Brain microvascular endothelial cell (primary cell): ENCODE measurements around the gene MKNK1.

Source experiments
- DNase-seq: peaks from one replicate; pipeline ENCODE4 v3.0.0-alpha.2; 2020
- H3K27ac ChIP-seq: fragments of 250-450 bp; sonication (Bioruptor Pico); 2 replicates; pipeline ENCODE4 v1.5.1; 2020; ENCODE audit warnings: mild to moderate bottlenecking, moderate library complexity
- H3K27me3 ChIP-seq: fragments of 250-450 bp; sonication (Bioruptor Pico); replicated peaks from 2 replicates; pipeline ENCODE4 v1.5.1; 2020; ENCODE audit warnings: mild to moderate bottlenecking
- H3K36me3 ChIP-seq: fragments of 250-450 bp; sonication (Bioruptor Pico); replicated peaks from 2 replicates; pipeline ENCODE4 v1.5.1; 2020; ENCODE audit warnings: mild to moderate bottlenecking
- H3K4me3 ChIP-seq: 2 replicates; pipeline ENCODE4 v1.5.1; 2011; ENCODE audit warnings: low read depth, mild to moderate bottlenecking, control low read depth, low read length, moderate library complexity
- in situ Hi-C: cut with HindIII; loops from 2 replicates; pipeline ENCODE4 v1.10.0; 2017; ENCODE audit warnings: low sequenced_read_pairs, low pct_ligation_motif_present
- TF ChIP-seq, protein P1 (sequence below): IDR thresholded peaks from 2 replicates; pipeline ENCODE4 v1.5.1; 2011; ENCODE audit warnings: low read depth, mild to moderate bottlenecking, moderate library complexity, low read length, control low read depth, inconsistent platforms; ENCODE audit errors: missing control alignments

Gene MKNK1

DNA sequence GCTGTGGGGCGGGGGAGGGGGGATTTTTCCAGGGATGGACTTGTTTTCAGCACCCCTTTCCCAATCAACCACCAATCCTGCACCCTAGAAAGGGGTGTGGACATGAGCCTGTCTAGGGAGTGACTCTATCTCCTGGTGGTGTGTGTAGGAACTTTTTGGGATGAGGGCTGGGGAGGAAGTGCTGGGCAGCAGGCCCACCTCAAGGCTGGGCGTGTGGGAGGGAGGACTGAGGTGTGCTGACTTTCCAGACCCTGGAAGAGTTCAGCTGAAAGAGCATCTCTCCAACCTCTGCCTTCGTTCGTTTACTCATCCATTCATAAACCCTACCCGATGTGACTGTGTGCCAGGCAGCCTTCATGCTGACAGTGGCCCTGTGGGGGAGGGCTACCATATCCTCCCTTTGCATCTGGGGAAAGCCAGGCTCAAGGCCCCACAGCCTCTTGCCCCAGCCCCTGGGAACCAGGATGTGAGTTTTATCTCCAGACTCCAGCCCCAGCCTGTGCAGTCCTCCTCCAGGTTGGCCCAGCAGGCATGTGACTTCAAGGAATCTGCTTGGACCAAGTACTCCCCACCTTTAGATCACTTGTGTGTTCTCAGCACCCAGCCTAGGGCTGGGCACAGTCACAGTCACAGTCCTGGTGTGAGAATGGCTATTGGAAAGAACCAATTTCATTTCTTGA lies 59.4 kb downstream of the MKNK1 start:
- TF ChIP-seq, protein P1, sequence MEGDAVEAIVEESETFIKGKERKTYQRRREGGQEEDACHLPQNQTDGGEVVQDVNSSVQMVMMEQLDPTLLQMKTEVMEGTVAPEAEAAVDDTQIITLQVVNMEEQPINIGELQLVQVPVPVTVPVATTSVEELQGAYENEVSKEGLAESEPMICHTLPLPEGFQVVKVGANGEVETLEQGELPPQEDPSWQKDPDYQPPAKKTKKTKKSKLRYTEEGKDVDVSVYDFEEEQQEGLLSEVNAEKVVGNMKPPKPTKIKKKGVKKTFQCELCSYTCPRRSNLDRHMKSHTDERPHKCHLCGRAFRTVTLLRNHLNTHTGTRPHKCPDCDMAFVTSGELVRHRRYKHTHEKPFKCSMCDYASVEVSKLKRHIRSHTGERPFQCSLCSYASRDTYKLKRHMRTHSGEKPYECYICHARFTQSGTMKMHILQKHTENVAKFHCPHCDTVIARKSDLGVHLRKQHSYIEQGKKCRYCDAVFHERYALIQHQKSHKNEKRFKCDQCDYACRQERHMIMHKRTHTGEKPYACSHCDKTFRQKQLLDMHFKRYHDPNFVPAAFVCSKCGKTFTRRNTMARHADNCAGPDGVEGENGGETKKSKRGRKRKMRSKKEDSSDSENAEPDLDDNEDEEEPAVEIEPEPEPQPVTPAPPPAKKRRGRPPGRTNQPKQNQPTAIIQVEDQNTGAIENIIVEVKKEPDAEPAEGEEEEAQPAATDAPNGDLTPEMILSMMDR = no peak
- no peak overlapping the region for H3K4me3 ChIP-seq
- no peaks in the 10 kb centered on the region for H3K36me3 ChIP-seq
- no peak for DNase-seq
- peaks cover 48% of the 10 kb centered on the region for H3K27me3 ChIP-seq
- in situ Hi-C loops = no loop called here
- H3K27ac ChIP-seq = no peak overlapping the region

DNA sequence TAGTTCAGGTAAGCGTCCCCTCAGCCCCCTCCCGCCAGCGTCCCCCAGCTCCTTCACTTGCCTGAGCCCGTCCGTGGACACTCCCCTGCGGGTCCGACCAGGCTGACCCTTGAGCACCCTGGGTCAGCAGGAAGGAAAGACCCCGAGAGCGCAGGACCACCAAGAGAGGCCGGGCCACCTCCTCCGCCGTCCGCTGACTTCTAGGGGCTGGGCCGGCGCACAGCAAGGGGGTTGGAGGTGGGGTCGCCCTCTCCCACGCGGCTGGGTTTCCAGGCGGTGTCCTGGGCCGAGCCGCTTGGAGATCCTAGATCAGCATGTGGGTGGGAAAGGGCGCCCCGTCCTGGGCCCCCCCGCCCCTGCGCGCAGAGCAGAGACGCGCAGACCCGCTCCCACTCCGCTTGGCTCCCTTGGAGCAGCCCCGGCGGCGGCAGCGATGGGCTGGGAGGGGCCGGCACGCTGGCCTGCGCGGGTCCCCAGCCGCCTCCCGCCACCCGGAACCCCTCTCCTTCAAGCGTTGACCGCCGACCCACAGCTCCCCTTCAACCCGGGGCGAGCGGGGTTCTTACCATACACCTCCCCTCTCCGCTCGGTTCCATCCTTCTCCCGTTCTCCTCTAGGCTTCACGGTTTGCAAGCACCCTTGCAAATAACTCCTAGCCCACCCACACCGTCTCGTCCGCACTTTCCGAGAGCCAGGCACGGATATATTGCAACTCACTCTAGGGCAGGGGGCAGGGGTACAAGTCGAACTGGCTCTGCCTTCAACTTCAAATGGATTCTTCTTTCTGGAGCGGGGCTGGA lies 60.1 kb downstream of the MKNK1 start:
- DNase-seq = no peak
- no peak overlapping the region for H3K27ac ChIP-seq
- in situ Hi-C loops = no loop called here
- no peaks in the 10 kb centered on the region for H3K36me3 ChIP-seq
- no peak overlapping the region for H3K4me3 ChIP-seq
- peaks cover 48% of the 10 kb centered on the region for H3K27me3 ChIP-seq
- TF ChIP-seq, protein P1 = no peak

DNA sequence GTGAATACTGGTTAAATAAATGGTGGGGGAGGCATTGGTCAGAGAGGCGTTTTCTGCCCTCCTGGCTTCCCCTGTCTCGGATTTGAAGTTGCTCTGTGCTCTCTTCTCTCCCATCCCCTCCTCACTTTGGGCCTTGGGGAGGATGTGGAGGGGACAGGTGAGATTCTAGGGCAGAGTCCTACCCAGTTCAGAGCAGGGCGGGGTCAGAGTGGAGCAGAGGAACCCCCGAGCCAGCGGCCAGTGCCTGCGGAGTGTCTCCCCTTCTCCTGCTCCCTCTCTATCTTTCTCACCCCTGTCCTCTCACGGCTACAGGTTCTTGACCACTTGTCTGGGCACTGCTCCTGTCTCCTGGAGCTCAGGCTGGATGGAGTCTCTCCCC lies 60.7 kb downstream of the MKNK1 start:
- Histone ChIP-seq H3K4me3 (no peak overlapping the region), H3K27ac (no peak overlapping the region), H3K36me3 (no peaks in the 10 kb centered on the region), H3K27me3 (peaks cover 53% of the 10 kb centered on the region)
- TF ChIP-seq, protein P1 = no peak
- in situ Hi-C loops = no loop called here
- no peak for DNase-seq

DNA sequence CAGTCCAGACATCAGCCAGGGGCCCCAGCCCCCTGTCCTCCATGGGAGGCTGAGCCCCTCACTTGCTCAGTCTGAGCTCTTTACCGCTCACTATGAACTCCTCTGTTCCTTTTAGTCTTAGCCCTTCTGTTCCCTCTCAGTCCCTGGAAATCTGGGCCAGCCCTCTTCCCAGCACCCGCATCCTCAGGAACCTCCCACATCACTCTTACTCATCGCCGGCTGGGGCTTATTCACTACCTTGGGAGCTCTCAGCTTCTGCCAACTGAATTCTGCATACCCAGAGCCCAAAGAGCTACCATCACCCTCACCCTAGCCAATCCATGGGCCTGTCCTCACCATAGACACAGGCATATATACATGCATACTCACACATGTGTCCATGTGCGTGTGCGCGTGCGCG lies 64.1 kb downstream of the MKNK1 start:
- peak; percentile 56 for DNase-seq
- in situ Hi-C loops = no loop called here
- TF ChIP-seq, protein P1 = no peak
- Histone ChIP-seq H3K27me3 (peaks cover 49% of the 10 kb centered on the region), H3K4me3 (no peak overlapping the region), H3K27ac (no peak overlapping the region), H3K36me3 (no peaks in the 10 kb centered on the region)

DNA sequence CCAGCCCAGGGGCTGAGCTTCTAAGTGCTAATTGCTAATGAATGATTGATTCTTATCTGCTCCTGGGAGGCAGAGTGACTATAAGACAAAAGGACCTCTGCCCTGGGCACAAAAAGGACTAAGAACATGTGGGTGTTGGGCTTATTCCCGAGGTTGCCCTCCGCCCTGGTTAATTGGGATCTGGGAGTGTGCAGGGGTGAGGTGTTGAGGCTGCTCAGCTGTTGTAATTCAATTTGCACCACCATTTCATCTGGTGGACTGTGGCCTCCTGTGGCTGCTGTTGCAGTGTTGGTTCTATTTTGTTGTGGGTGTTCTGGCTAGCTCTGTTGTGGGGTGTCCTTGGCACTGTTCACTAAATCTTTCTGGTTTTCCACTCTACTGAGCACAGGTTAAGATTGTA lies 65.9 kb downstream of the MKNK1 start:
- in situ Hi-C loops = no loop called here
- H3K27me3 ChIP-seq = peaks cover 41% of the 10 kb centered on the region

More for the DNA sequence above, 65.9 kb downstream of the MKNK1 start:
- TF ChIP-seq, protein P1 = no peak
- H3K27ac ChIP-seq = no peak overlapping the region
- no peak overlapping the region for H3K4me3 ChIP-seq
- DNase-seq = no peak
- H3K36me3 ChIP-seq = no peaks in the 10 kb centered on the region
